ENCODE results near the gene SPATA33. TPM values are rescaled to one million over a fixed set of nuclear protein-coding genes. Genes with fewer than 3 reads are reported as not detected.

The SPATA33 gene
- total RNA-seq, 1 donor from 2014 or later = 42.6 TPM

DNA sequence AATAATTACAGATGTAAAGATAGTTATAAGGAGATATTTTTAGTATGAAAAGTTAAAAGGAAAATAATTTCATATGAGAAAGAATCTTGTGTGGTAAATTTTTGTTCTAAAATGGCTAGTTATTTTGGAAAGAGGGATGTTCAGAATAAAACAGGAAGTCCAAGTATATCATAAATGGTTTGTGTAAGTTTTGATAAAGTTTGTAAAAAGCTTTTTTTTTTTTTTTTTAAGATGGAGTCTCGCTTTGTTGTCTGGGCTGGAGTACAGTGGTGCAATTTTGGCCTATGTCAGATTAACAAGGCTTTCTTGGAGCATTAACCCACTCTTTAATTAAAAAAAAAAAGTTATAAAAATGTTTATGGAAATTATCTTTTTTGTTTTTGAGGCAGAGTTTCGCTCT, 20.6 kb downstream of the SPATA33 start:
- Mint-ChIP-seq H3K9me3 (peaks cover 10% of the 10 kb centered on the region), H3K27ac (ENCODE audit: unreplicated experiment) (no peak overlapping the region), H3K36me3 (ENCODE audit: low read depth) (peaks cover 31% of the 10 kb centered on the region), H3K27me3 (ENCODE audit: low read depth) (no peaks in the 10 kb centered on the region), H3K4me1 (no peaks in the 10 kb centered on the region), H3K4me3 (no peak overlapping the region)
- no peak for TF ChIP-seq CTCF (conservative IDR thresholded peaks at IDR 0.05)
- DNase-seq (ENCODE audit: low read depth, low spot score) = no peak

DNA sequence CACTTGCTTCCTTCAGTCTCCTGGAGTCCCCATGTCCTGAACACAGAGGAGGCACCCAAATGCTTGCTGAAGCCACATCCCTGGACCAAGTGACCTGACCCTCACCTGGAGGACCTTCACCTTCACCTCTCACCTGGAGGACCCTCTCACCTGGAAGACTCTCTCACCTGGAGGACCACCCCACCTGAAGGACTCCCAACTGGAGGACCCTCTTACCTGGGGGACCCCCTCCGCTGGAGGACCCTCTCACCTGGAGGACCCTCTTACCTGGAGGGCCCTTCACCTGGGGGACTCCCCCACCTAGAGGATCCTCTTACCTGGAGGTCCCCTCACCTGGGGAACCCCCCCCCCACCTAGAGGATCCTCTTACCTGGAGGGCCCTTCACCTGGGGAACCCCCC, 28.3 kb downstream of the SPATA33 start:
- peaks cover 3% of the 10 kb centered on the region for H3K27me3 Mint-ChIP-seq (ENCODE audit: low read depth)
- H3K4me1 Mint-ChIP-seq = peaks cover 11% of the 10 kb centered on the region
- peaks cover 47% of the 10 kb centered on the region for H3K36me3 Mint-ChIP-seq (ENCODE audit: low read depth)
- peaks cover 13% of the 10 kb centered on the region for H3K9me3 Mint-ChIP-seq
- TF ChIP-seq CTCF (conservative IDR thresholded peaks at IDR 0.05) = no peak
- peak overlapping the region; percentile 83 for H3K4me3 Mint-ChIP-seq
- H3K27ac Mint-ChIP-seq (ENCODE audit: unreplicated experiment) = no peak overlapping the region
- DNase-seq (ENCODE audit: low read depth, low spot score) = no peak

DNA sequence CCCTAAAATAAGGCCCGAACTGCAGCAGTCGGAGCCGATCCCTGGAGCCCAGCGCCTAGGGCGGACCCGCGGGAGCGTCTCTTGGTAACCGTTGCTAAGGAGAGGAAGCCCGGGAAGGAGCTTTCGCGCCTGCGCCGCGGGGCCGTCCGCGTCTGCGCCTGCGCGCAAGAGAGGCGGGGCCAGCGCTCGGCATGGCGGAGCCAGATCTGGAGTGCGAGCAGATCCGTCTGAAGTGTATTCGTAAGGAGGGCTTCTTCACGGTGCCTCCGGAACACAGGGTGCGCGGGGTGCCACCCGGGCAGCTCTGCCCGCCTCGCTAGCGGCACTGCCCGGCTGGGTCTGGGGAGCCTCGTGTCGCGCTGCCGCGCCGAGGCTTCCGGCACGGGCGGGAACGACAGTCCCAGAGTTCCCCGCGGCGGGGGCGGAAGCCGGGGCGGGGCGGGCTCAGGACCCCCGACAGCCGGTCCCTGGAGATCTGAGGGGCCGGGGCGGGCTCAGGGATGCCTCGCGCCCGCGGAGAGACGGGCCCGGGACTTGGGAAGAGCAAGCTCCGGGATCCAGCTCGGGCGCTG, 29.0 kb downstream of the SPATA33 start, which contains the start of gene CDK10:
Gene CDK10 (plus strand): TSS at position 170 of the 572 bp plus-strand sequence. CDS start 22 bp downstream, at position 192.
- DNase-seq (ENCODE audit: low read depth, low spot score) = peak; percentile 96
- peaks cover 3% of the 10 kb centered on the region for H3K27me3 Mint-ChIP-seq (ENCODE audit: low read depth)
- peak within 1 kb of the TSS; percentile 93 for H3K27ac Mint-ChIP-seq (ENCODE audit: unreplicated experiment)
- H3K4me1 Mint-ChIP-seq = peaks cover 11% of the 10 kb centered on the region
- TF ChIP-seq CTCF (conservative IDR thresholded peaks at IDR 0.05) = no peak
- peaks cover 13% of the 10 kb centered on the region for H3K9me3 Mint-ChIP-seq
- H3K36me3 Mint-ChIP-seq (ENCODE audit: low read depth) = peaks cover 42% of the 10 kb centered on the region
- peak within 1 kb of the TSS; percentile 96 for H3K4me3 Mint-ChIP-seq

- Mint-ChIP-seq H3K9me3 (peaks cover 8% of the 10 kb centered on the region), H3K4me1 (peaks cover 11% of the 10 kb centered on the region), H3K4me3 (peak overlapping the region; percentile 93), H3K27me3 (ENCODE audit: low read depth) (peaks cover 3% of the 10 kb centered on the region), H3K36me3 (ENCODE audit: low read depth) (peaks cover 36% of the 10 kb centered on the region), H3K27ac (ENCODE audit: unreplicated experiment) (peak overlapping the region; percentile 85)
- DNase-seq (ENCODE audit: low read depth, low spot score) = no peak
- no peak for TF ChIP-seq CTCF (conservative IDR thresholded peaks at IDR 0.05)
Measured at GRCh38 chr16:89687092-89687940, 29.7 kb downstream of the SPATA33 start.

GRCh38 chr16:89688395-89688794, 30.8 kb downstream of the SPATA33 start:
- peak overlapping the region; percentile 93 for H3K4me3 Mint-ChIP-seq
- H3K27ac Mint-ChIP-seq (ENCODE audit: unreplicated experiment) = no peak overlapping the region
- peaks cover 31% of the 10 kb centered on the region for H3K36me3 Mint-ChIP-seq (ENCODE audit: low read depth)

More at GRCh38 chr16:89688395-89688794, 30.8 kb downstream of the SPATA33 start:
- DNase-seq (ENCODE audit: low read depth, low spot score) = no peak
- Mint-ChIP-seq H3K27me3 (ENCODE audit: low read depth) (peaks cover 3% of the 10 kb centered on the region), H3K9me3 (peaks cover 8% of the 10 kb centered on the region), H3K4me1 (peaks cover 11% of the 10 kb centered on the region)
- no peak for TF ChIP-seq CTCF (conservative IDR thresholded peaks at IDR 0.05)
